SK-N-SH (cell line): ENCODE measurements around the gene INKA1. TPM values are rescaled to one million over a fixed set of nuclear protein-coding genes. Genes with fewer than 3 reads are reported as not detected.

Experiments used
- CTCF ChIA-PET: fragments of 300-600, 350-600 bp; formaldehyde crosslinking; extraction: SDS; loops from one replicate; lab custom pipeline; 2021; lab: Yijun Ruan, JAX
- POLR2A ChIA-PET: fragments of 350-600 bp; sonication (Branson Sonifier 250); formaldehyde crosslinking; extraction: SDS; loops from one replicate; lab custom pipeline; 2020; ENCODE audit warnings: antibody characterized with exemption, inconsistent platforms; lab: Yijun Ruan, JAX
- DNase-seq: peaks from one replicate; pipeline ENCODE4 v3.0.0; 2012
- H2AFZ ChIP-seq: fragments of 200-600 bp; sonication (generic); 2 replicates; pipeline ENCODE4 v1.8.1; 2016; ENCODE audit warnings: antibody characterized with exemption, mild to moderate bottlenecking, low read depth
- H3F3A ChIP-seq: fragments of 200-600 bp; sonication (generic); replicated peaks from 2 replicates; pipeline ENCODE3; 2016; ENCODE audit warnings: antibody characterized with exemption, mild to moderate bottlenecking; ENCODE audit not compliant: insufficient read depth
- H3K27ac ChIP-seq, 2 experiments: fragments of 200-500 bp in 1 of 2; fragments of 200-600 bp in 1 of 2; sonication (Bioruptor generic) in 1 of 2; sonication (generic), shearing (Covaris generic) in 1 of 2; 2 replicates each; pipeline versions ENCODE4 v1.5.1 to v1.6.1; 2014 to 2016; ENCODE audit warnings: low read depth in 2 of 2, inconsistent platforms in 1 of 2, low read length in 1 of 2, mild to moderate bottlenecking in 1 of 2, mixed read lengths in 1 of 2
- H3K27me3 ChIP-seq: fragments of 200-600 bp; sonication (generic), shearing (Covaris generic); 2 replicates; pipeline ENCODE4 v1.6.1; 2016; ENCODE audit warnings: mixed run types; ENCODE audit not compliant: insufficient read depth
- H3K36me3 ChIP-seq, 2 experiments: fragments of 200-500 bp in 1 of 2; fragments of 200-600 bp in 1 of 2; sonication (Bioruptor generic) in 1 of 2; sonication (generic) in 1 of 2; replicated peaks in 1 of 2; 2 replicates each; pipeline versions ENCODE3 to v1.5.1; 2014 to 2016; ENCODE audit warnings: low read length in 1 of 2, mild to moderate bottlenecking in 1 of 2; ENCODE audit not compliant: insufficient read depth in 2 of 2, control insufficient read depth in 1 of 2
- H3K4me1 ChIP-seq, 2 experiments: fragments of 200-500 bp in 1 of 2; fragments of 200-600 bp in 1 of 2; sonication (Bioruptor generic) in 1 of 2; sonication (generic), shearing (Covaris generic) in 1 of 2; 2 replicates each; pipeline versions ENCODE4 v1.5.1 to v1.6.1; 2014 to 2016; ENCODE audit warnings: low read depth in 1 of 2, low read length in 1 of 2, mixed run types in 1 of 2; ENCODE audit not compliant: insufficient read depth in 2 of 2, control insufficient read depth in 1 of 2
- H3K4me2 ChIP-seq: fragments of 200-600 bp; sonication (generic), shearing (Covaris generic); 2 replicates; pipeline ENCODE4 v1.6.1; 2017; ENCODE audit warnings: mixed run types
- H3K4me3 ChIP-seq, 2 experiments: fragments of 200-500 bp in 1 of 2; fragments of 200-600 bp in 1 of 2; sonication (Bioruptor generic) in 1 of 2; sonication (generic), shearing (Covaris generic) in 1 of 2; 2 replicates each; pipeline versions ENCODE4 v1.5.1 to v1.8.1; 2014 to 2016; ENCODE audit warnings: low read depth in 2 of 2, inconsistent platforms in 1 of 2, low read length in 1 of 2, mild to moderate bottlenecking in 1 of 2, mixed read lengths in 1 of 2, moderate library complexity in 1 of 2
- H3K79me2 ChIP-seq: fragments of 200-600 bp; sonication (generic); 2 replicates; pipeline ENCODE4 v1.8.1; 2017; ENCODE audit warnings: mild to moderate bottlenecking; ENCODE audit not compliant: insufficient read depth
- H3K9ac ChIP-seq: fragments of 200-600 bp; sonication (generic); 2 replicates; pipeline ENCODE4 v1.6.1; 2017; ENCODE audit warnings: mixed run types
- H3K9me2 ChIP-seq: fragments of 200-600 bp; sonication (generic); 2 replicates; pipeline ENCODE4 v1.6.1; 2017; ENCODE audit warnings: mixed run types
- H3K9me3 ChIP-seq: fragments of 200-600 bp; sonication (generic); 2 replicates; pipeline ENCODE4 v1.6.1; 2017; ENCODE audit warnings: mixed run types, mild to moderate bottlenecking, moderate library complexity
- H4K20me1 ChIP-seq: fragments of 200-600 bp; sonication (generic); 2 replicates; pipeline ENCODE4 v1.6.1; 2017; ENCODE audit warnings: mild to moderate bottlenecking, mixed run types; ENCODE audit not compliant: insufficient read depth
- EZH2phosphoT487 ChIP-seq: fragments of 200-600 bp; sonication (generic); IDR thresholded peaks from 2 replicates; pipeline ENCODE4 v1.6.1; 2017; ENCODE audit warnings: low read depth, mixed run types, mild to moderate bottlenecking, antibody characterized with exemption, moderate library complexity, borderline replicate concordance
- FOXM1 ChIP-seq: IDR thresholded peaks from 2 replicates; pipeline ENCODE4 v1.4.0; 2012; ENCODE audit warnings: low read depth, mild to moderate bottlenecking
- GABPA ChIP-seq: IDR thresholded peaks from 2 replicates; pipeline ENCODE4 v1.4.0; 2012; ENCODE audit warnings: low read depth, mild to moderate bottlenecking
- GATA2 ChIP-seq: sonication (generic); formaldehyde crosslinking; IDR thresholded peaks from 2 replicates; pipeline ENCODE4 v1.5.0; 2020; ENCODE audit warnings: mild to moderate bottlenecking, missing genetic modification reagents
- IRF3 ChIP-seq: fragments of 150-350 bp; IDR thresholded peaks from 2 replicates; pipeline ENCODE4 v1.6.1; 2016; ENCODE audit warnings: mild to moderate bottlenecking, low read depth, low read length
- MAX ChIP-seq: IDR thresholded peaks from 2 replicates; pipeline ENCODE4 v1.4.0; 2012; ENCODE audit warnings: low read depth
- MXI1 ChIP-seq: IDR thresholded peaks from 2 replicates; pipeline ENCODE4 v1.6.1; 2012; ENCODE audit warnings: mild to moderate bottlenecking, low read depth, low read length, improper control_type of control experiment
- NFIC ChIP-seq: IDR thresholded peaks from 2 replicates; pipeline ENCODE4 v1.4.0; 2012; ENCODE audit warnings: borderline replicate concordance
- NRF1 ChIP-seq: IDR thresholded peaks from 2 replicates; pipeline ENCODE4 v1.6.1; 2012; ENCODE audit warnings: low read depth, mild to moderate bottlenecking, low read length
- PBX3 ChIP-seq: IDR thresholded peaks from 2 replicates; pipeline ENCODE4; 2012
- POLR2AphosphoS5 ChIP-seq: IDR thresholded peaks from 2 replicates; pipeline ENCODE4 v1.6.1; 2012; ENCODE audit warnings: low read depth, low read length
- RCOR1 ChIP-seq: fragments of 150-350 bp; IDR thresholded peaks from 2 replicates; pipeline ENCODE4 v1.6.1; 2017; ENCODE audit warnings: antibody characterized with exemption, low read length
- RFX5 ChIP-seq: IDR thresholded peaks from 2 replicates; pipeline ENCODE4 v1.6.1; 2012; ENCODE audit warnings: mild to moderate bottlenecking, improper control_type of control experiment, low read length
- SIN3A ChIP-seq: IDR thresholded peaks from 2 replicates; pipeline ENCODE4 v1.6.1; 2012; ENCODE audit warnings: low read depth, mild to moderate bottlenecking, low read length, moderate library complexity, borderline replicate concordance
- YY1 ChIP-seq: IDR thresholded peaks from 2 replicates; pipeline ENCODE4 v1.4.0; 2012; ENCODE audit warnings: low read depth, mild to moderate bottlenecking
- WGBS: methylation state at CpG from one replicate; pipeline ENCODE4 v1.1.6; 2017; ENCODE audit warnings: low lambda C conversion rate; 5-methylcytosine and 5-hydroxymethylcytosine counted together
- polyA plus RNA-seq, 3 experiments: library from polyadenylated mRNA; depleted of rRNA; stranded (reverse); fragments of >200 nt; gene quantifications; 2 replicates each; pipeline ENCODE4 v1.2.3, GENCODE V29; 2012

The INKA1 gene
- polyA plus RNA-seq, 1 of the 3 experiments (the other 2 are of a cell fraction): 3.4 TPM

DNA sequence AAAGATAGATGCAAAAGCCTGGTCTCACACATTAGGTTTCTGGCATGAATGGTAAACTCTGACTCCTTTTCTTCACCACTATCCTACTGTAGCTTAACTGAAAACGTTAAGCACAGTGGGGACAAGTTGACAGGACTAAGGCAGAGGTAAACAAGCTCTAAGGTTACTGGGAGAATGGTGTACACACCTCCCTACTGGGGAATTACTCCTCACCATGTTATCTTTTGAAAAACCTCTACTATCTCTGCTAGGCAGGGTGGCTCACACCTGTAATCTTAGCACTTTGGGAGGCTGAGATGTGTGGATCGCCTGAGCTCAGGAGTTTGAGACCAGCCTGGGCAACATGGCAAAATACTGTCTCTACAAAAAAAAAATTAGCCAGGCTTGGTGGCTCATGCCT is 45.9 kb upstream of the INKA1 start:
- Histone ChIP-seq H3K4me1 (no peaks in the 10 kb centered on the region), H3K4me3 (no peak overlapping the region), H3K9me2 (0 out of 2 replicates have a peak, but pooled peaks cover 2% of the 10 kb centered on the region), H3K9me3 (no peaks in the 10 kb centered on the region), H2AFZ (no peak overlapping the region), H4K20me1 (peaks cover 74% of the 10 kb centered on the region), H3K79me2 (peaks cover 97% of the 10 kb centered on the region), H3K27ac (no peak overlapping the region), H3K4me2 (no peak overlapping the region), H3K27me3 (no peaks in the 10 kb centered on the region), H3K36me3 (peaks cover 0 to 3% of the 10 kb centered on the region in 2 experiments), H3F3A (no peaks in the 10 kb centered on the region), H3K9ac (no peak overlapping the region)
- ChIA-PET POLR2A (no interaction called here), CTCF (no interaction called here)
- WGBS: 86% methylated on average over 2 of the region's 2 CpGs
- TF ChIP-seq PBX3 (no peak), MAX (no peak), EZH2phosphoT487 (no peak), GABPA (no peak), SIN3A (no peak), GATA2 (no peak), NFIC (no peak), POLR2AphosphoS5 (no peak)
- DNase-seq: no peak

- no peak overlapping the region for H3K4me2 ChIP-seq
- WGBS: 56% methylated on average over 1 of the region's 1 CpG
- no peaks in the 10 kb centered on the region for H3F3A ChIP-seq
- H3K27me3 ChIP-seq: no peaks in the 10 kb centered on the region
- no peak for DNase-seq
- peaks cover 0 to 4% of the 10 kb centered on the region in 2 experiments for H3K36me3 ChIP-seq
- no peak overlapping the region for H2AFZ ChIP-seq
- no peak overlapping the region for H3K27ac ChIP-seq
- H3K9me3 ChIP-seq: no peaks in the 10 kb centered on the region
- H3K79me2 ChIP-seq: peaks cover 96% of the 10 kb centered on the region
- TF ChIP-seq GABPA (no peak), MXI1 (no peak), RFX5 (no peak), FOXM1 (no peak), RCOR1 (no peak), YY1 (no peak)
- TF ChIP-seq, all 33 proteins: peak for 0
- no peak overlapping the region for H3K4me3 ChIP-seq
- ChIA-PET CTCF (no interaction called here), POLR2A (no interaction called here)
- no peaks in the 10 kb centered on the region for H3K4me1 ChIP-seq
- no peak overlapping the region for H3K9ac ChIP-seq
- no peaks in the 10 kb centered on the region for H3K9me2 ChIP-seq
- peaks cover 64% of the 10 kb centered on the region for H4K20me1 ChIP-seq
Observed at GRCh38 chr3:49759226-49759625, 43.8 kb upstream of the INKA1 start.

- CTCF ChIA-PET: no interaction called here
- H3K4me2 ChIP-seq: no peak overlapping the region
- no peak overlapping the region for H3K4me3 ChIP-seq
- TF ChIP-seq FOXM1: no peak
- no peak for TF ChIP-seq NRF1
- no peak for TF ChIP-seq GABPA
- no peak for TF ChIP-seq IRF3
- peaks cover 55% of the 10 kb centered on the region for H4K20me1 ChIP-seq
- peaks cover 0 to 8% of the 10 kb centered on the region in 2 experiments for H3K36me3 ChIP-seq
- no peaks in the 10 kb centered on the region for H3K4me1 ChIP-seq
- POLR2A ChIA-PET: no interaction called here
- no peaks in the 10 kb centered on the region for H3K9me2 ChIP-seq
- H2AFZ ChIP-seq: no peak overlapping the region
- DNase-seq: no peak
- no peaks in the 10 kb centered on the region for H3K27me3 ChIP-seq
- H3K27ac ChIP-seq: no peak overlapping the region
- H3K9ac ChIP-seq: no peak overlapping the region
- no peaks in the 10 kb centered on the region for H3K9me3 ChIP-seq
- no peaks in the 10 kb centered on the region for H3F3A ChIP-seq
- 84% methylated on average over 3 of the region's 3 CpGs for WGBS
- H3K79me2 ChIP-seq: peaks cover 96% of the 10 kb centered on the region
Observed at GRCh38 chr3:49761661-49762060, 41.4 kb upstream of the INKA1 start.
